HL-60/S4 treated with phorbol 12-myristate 13-acetate at 8.2 ng/mL for 4 days and 3 days (cell line): ENCODE data around the gene PRSS48.
"Not testable (repeated sequence)": the region's sequence is repeated elsewhere in the genome, so short reads cannot be mapped to it uniquely, and the experiment has no call there.

ENCODE experiments used
- in situ Hi-C: fragments of 300-500 bp; cut with MboI; formaldehyde crosslinking; loops from 2 replicates; pipeline ENCODE4 v1.15.0; 2022; ENCODE audit warnings: low sequenced_read_pairs

PRSS48 gene, protein sequence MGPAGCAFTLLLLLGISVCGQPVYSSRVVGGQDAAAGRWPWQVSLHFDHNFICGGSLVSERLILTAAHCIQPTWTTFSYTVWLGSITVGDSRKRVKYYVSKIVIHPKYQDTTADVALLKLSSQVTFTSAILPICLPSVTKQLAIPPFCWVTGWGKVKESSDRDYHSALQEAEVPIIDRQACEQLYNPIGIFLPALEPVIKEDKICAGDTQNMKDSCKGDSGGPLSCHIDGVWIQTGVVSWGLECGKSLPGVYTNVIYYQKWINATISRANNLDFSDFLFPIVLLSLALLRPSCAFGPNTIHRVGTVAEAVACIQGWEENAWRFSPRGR

GRCh38 chr4:151276787-151277562 is at the start of gene PRSS48:
Gene PRSS48, plus strand, starts transcription at chr4:151277161. Its CDS starts 12 bp downstream, at chr4:151277173.
- in situ Hi-C loops, result no loop called here

GRCh38 chr4:151227172-151227571 is 49.8 kb upstream of the PRSS48 start:
- in situ Hi-C loops, result no loop called here

GRCh38 chr4:151227731-151228130 is 49.2 kb upstream of the PRSS48 start:
- in situ Hi-C loops, result no loop called here

GRCh38 chr4:151228189-151229119 is 48.5 kb upstream of the PRSS48 start:
- in situ Hi-C loops, result no loop called here

- in situ Hi-C loops, result no loop called here
Measured at GRCh38 chr4:151231915-151232595, 44.9 kb upstream of the PRSS48 start.

- in situ Hi-C loops, result no loop called here
Measured at GRCh38 chr4:151233600-151233999, 43.4 kb upstream of the PRSS48 start.

DNA sequence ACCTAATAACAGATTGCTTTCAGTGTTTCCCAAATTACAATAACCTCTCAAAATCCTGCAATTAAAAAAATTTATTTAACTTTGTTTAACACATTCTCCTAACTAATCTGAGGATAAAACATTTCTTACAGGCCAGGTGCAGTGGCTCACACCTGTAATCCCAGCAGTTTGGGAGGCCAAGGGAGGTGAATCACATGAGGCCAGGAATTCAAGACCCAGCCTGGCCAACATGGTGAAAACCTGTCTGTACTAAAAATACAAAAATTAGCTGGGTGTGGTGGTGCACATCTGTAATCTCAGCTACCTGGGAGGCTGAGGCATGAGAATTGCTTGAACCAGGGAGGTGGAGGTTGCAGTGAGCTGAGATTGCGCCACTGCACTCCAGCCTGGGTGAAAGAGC is 41.6 kb upstream of the PRSS48 start:
- in situ Hi-C loops, result not testable (repeated sequence)

- in situ Hi-C loops, result no loop called here
Measured at GRCh38 chr4:151236036-151236435, 40.9 kb upstream of the PRSS48 start.

DNA sequence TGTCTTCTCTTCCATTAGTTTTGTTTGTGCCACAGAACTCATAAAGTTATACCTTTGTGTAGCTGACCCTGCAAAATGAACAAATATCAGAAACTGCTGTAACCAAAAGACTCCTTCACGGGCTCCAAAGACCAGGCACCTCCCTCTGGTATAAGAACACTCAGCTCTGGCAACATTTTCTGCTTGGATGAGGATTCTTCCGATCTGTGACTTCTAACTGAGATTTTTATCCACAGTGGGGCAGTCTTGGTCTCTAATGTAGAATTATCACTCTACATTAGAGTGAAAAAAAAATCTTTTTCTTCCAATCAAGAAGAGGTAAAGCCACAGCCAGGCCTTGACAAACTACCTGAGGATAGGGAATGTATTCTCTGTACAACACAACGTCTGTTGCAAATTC is 38.5 kb upstream of the PRSS48 start:
- in situ Hi-C loops, result no loop called here

DNA sequence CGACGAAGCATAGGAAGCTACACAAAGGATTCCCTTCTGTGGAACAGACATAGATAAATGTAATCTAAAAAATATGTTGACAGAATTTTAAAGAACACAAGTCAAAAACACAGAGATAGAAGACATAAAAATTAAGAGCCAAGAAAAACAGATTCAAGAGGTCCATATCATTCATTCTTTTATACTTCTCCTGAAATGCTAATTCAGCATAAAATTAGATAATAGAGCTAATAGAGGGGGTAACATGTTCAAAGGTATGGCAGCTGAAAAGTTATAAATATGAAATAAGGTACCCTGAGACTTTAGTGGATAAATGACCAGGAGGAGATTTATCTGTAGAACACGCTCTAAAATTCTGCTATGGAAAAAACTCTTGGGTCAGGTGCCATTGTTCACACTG is 37.4 kb upstream of the PRSS48 start:
- in situ Hi-C loops, result no loop called here

GRCh38 chr4:151242305-151242704 is 34.7 kb upstream of the PRSS48 start:
- in situ Hi-C loops, result no loop called here

DNA sequence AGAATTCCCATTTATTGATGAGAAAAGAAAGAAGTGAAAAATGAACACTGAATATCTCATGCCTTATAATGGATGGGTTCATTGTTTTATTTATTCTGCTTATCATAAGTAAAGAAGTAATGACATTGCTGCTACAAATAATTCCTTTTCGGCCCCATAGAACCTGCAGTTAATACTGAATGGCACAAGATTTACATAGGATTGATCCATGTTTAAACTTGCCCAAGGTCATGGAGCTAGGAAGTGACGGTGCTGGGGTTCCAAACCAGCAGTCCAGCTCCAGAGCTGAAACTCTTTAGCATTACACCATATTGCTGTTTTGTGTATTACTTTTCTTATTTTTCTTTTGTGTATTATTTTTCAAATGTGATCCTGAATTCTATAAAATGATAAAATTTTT is 30.2 kb upstream of the PRSS48 start:
- in situ Hi-C loops, result no loop called here

DNA sequence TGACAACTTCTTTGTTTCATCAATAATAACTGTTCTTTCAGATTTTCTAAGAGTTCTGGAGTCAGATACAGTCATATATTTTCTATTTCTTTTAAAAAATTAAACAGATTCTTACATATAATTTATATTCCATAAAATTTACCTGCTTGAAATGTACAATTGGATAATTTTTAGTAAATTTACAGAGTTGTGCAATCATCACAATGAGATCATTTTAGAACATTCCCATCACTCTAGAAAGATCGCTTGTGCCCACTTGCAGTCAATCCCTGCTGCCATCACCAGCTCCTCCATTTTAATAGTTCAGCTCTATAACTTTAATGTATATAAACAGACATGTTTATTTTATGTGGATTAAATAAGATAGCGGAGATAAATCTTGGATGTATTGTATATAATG is 29.6 kb upstream of the PRSS48 start:
- in situ Hi-C loops, result no loop called here

DNA sequence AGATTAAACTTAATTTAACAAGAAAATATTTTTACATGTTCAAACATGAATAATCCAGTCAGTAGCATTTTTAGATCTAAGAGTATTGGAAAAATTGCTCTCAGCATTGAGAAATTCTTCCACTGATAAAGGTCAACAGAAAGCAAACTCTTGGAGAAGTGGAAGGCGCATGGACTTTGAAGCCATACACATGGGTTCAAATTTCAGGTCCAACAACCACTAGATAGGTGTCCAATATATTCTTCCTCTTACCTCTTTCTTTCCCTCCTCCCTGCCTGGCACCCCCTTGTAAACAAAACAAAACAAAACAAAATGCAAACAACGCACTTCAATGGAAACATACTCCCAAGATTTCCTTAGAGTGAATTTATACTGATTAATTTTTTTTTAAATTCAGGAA is 28.4 kb upstream of the PRSS48 start:
- in situ Hi-C loops, result no loop called here

DNA sequence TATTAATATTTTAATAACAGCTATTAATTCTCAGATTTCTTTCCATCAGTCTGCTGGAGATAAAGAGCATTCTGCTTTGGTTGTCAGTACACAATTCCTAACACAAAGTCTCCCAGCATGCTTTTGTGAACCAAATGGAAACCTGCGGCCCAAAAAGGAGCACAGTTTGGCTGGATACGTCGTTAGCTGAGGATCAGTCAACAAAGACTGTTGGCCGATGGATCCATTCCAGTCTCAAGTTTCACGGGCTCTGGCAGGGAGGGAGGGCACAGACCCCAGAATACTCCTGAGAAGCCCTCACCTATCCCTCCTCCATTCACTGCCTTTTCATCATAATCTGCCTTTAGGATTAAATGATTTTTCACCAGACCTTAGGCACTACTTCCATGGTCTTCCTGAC is 26.3 kb upstream of the PRSS48 start:
- in situ Hi-C loops, result no loop called here

- in situ Hi-C loops, result no loop called here
Measured at GRCh38 chr4:151251603-151252304, 25.2 kb upstream of the PRSS48 start.

- in situ Hi-C loops, result not testable (repeated sequence)
Measured at GRCh38 chr4:151255226-151255625, 21.7 kb upstream of the PRSS48 start.

- in situ Hi-C loops, result not testable (repeated sequence)
Measured at GRCh38 chr4:151255680-151256079, 21.3 kb upstream of the PRSS48 start.

- in situ Hi-C loops, result no loop called here
Measured at GRCh38 chr4:151256134-151256533, 20.8 kb upstream of the PRSS48 start.

GRCh38 chr4:151257704-151258103 is 19.3 kb upstream of the PRSS48 start:
- in situ Hi-C loops, result no loop called here
